Adrenal gland (tissue), 19 donors: Measurements from ENCODE around the gene ATP1B1. TPM values are rescaled to one million over a fixed set of nuclear protein-coding genes. Genes with fewer than 3 reads are reported as not detected.
A peak's percentile ranks its signal among the peaks of the same experiment; 100 is the strongest.

Experiments
- DNase-seq, 7 donors: peaks; one replicate each; pipeline ENCODE4 v3.0.0-alpha.2; 2019 to 2020
- H3K27ac ChIP-seq, 5 donors: fragments of 200-600 bp; sonication (generic) in 4 of 5; 1 replicate in 3 of 5; 2 replicates in 2 of 5; pipeline versions ENCODE4 v1.5.1 to v1.8.0; 2016 to 2020; ENCODE audit warnings: mild to moderate bottlenecking in 1 of 5
- H3K27me3 ChIP-seq: fragments of 200-600 bp; 2 replicates; pipeline ENCODE4 v1.8.0; 2021
- H3K36me3 ChIP-seq, 2 donors: fragments of 200-600 bp; replicated peaks in 1 of 2; 1 replicate in 1 of 2; 2 replicates in 1 of 2; pipeline versions ENCODE4 v1.5.1 to v1.8.0; 2018 to 2022
- H3K4me1 ChIP-seq, 2 donors: fragments of 200-600 bp; replicated peaks in 1 of 2; 1 replicate in 1 of 2; 2 replicates in 1 of 2; pipeline versions ENCODE4 v1.5.1 to v1.8.0; 2018 to 2021
- H3K4me3 ChIP-seq, 4 donors: fragments of 200-600 bp; sonication (generic) in 3 of 4; one replicate each; pipeline ENCODE4 v1.5.1; 2016 to 2018
- H3K9me3 ChIP-seq, 3 donors: fragments of 200-600 bp; sonication (generic) in 1 of 3; replicated peaks in 1 of 3; 1 replicate in 2 of 3; 2 replicates in 1 of 3; pipeline versions ENCODE4 v1.5.1 to v1.8.0; 2016 to 2021
- CTCF ChIP-seq, 6 experiments: fragments of 450-650 bp in 4 of 6; fragments of 200-600 bp in 2 of 6; sonication (generic) in 1 of 6; IDR thresholded peaks; 1 replicate in 5 of 6; 2 replicates in 1 of 6; pipeline versions ENCODE4 v1.5.1 to v1.8.0; 2016 to 2021; ENCODE audit warnings: antibody characterized with exemption in 6 of 6, mild to moderate bottlenecking in 2 of 6, moderate library complexity in 1 of 6
- POLR2A ChIP-seq, 2 donors: fragments of 450-650 bp; IDR thresholded peaks; one replicate each; pipeline ENCODE4 v1.6.1; 2017; ENCODE audit warnings: antibody characterized with exemption in 2 of 2, mild to moderate bottlenecking in 2 of 2, moderate library complexity in 1 of 2
- WGBS, 4 donors: extraction: QIAGEN DNeasy Blood & Tissue Kit in 2 of 4; methylation state at CpG; one replicate each; pipeline versions ENCODE4 v1.1.5 to v1.1.7; 2013 to 2017; 5-methylcytosine and 5-hydroxymethylcytosine counted together
- intact Hi-C, 2 donors: fragments of 100-400 bp; cut with DNase I; formaldehyde crosslinking; loops; one replicate each; pipeline versions ENCODE4 v1.14.1 to v1.15.0; 2022 to 2023
- long read RNA-seq, 10 donors: library from polyadenylated mRNA in 3 of 10; unstranded in 2 of 10; stranded (forward) in 1 of 10; transcript quantifications; one replicate each; pipeline ENCODE4 v2.0.0 and lab custom pipeline, GENCODE V29; 2021 to 2026
- polyA plus RNA-seq, 3 donors: library from polyadenylated mRNA; stranded (reverse); fragments of 200-250 nt in 2 of 3; fragments of 350-450 nt in 1 of 3; fragmentation: Illumina TruSeq in 1 of 3; extraction: RNeasy Lipid Tissue Mini Kit (QIAGEN cat#74804) in 1 of 3; gene quantifications; one replicate each; pipeline ENCODE4 v1.2.3, GENCODE V29; 2013 to 2014
- total RNA-seq, 9 donors: library from RNA; depleted of rRNA in 4 of 9; stranded (reverse); fragments of >200 nt in 4 of 9; fragments of 120-200 nt in 1 of 9; fragmentation: NEBNext Ultra II Directional in 1 of 9; extraction: Animal tissue kit (Norgen Biotek cat#: 25700) in 1 of 9; gene quantifications; one replicate each; pipeline versions ENCODE4 v1.1.0 to v1.2.4, GENCODE V29; 2013 to 2023
- donor health status: healthy with polysubstance abuse.
- donor health status: Bipolar disorder and iron deficiency.
- donor health status: DM: yes; HTN: yes; CAD: no.
- donor health status: DM: no; HTN: no; CAD: no.
- donor health status: DM: no; HTN: no; CAD: no.
- donor health status: DM: yes; HTN: yes; CAD: no.

The ATP1B1 gene
- 100 to 1,000 TPM in 7 of 9 donors, 10 to 100 TPM in 2; 51.4 to 187 (median 157) TPM for total RNA-seq
- polyA plus RNA-seq = 100 to 1,000 TPM in 1 of 3 donors, 10 to 100 TPM in 2; 85.7 to 122 (median 86.4) TPM
- long read RNA-seq, donor 1, transcript ATP1B1-201 (6 exons, 1,883 nt) = major isoform, 24 of 304 reads
- long read RNA-seq, donor 1, partial matches to known transcripts = 275 of 304 reads
- long read RNA-seq, donor 1, other reads (novel, unspliced or antisense) = 5 of 304 reads
- long read RNA-seq, donor 2, transcript ATP1B1-201 (6 exons, 1,883 nt) = major isoform, 27 of 264 reads
- long read RNA-seq, donor 2, partial matches to known transcripts = 237 of 264 reads
- long read RNA-seq, donor 2, other reads (novel, unspliced or antisense) = 0 of 264 reads
- long read RNA-seq, donor 3, transcript ATP1B1-201 (6 exons, 1,883 nt) = major isoform, 15 of 27 reads
- long read RNA-seq, donor 3, partial matches to known transcripts = 12 of 27 reads
- long read RNA-seq, donor 3, other reads (novel, unspliced or antisense) = 0 of 27 reads
- long read RNA-seq, donor 4, transcript ATP1B1-201 (6 exons, 1,883 nt) = major isoform, 64 of 79 reads
- long read RNA-seq, donor 4, partial matches to known transcripts = 5 of 79 reads
- long read RNA-seq, donor 4, other reads (novel, unspliced or antisense) = 10 of 79 reads
- long read RNA-seq, donor 5, transcript ATP1B1-201 (6 exons, 1,883 nt) = major isoform, 104 of 116 reads
- long read RNA-seq, donor 5, partial matches to known transcripts = 2 of 116 reads
- long read RNA-seq, donor 5, other reads (novel, unspliced or antisense) = 10 of 116 reads
- long read RNA-seq, donor 6, transcript ATP1B1-201 (6 exons, 1,883 nt) = major isoform, 79 of 134 reads
- long read RNA-seq, donor 6, partial matches to known transcripts = 49 of 134 reads
- long read RNA-seq, donor 6, other reads (novel, unspliced or antisense) = 6 of 134 reads
- long read RNA-seq, donor 7, transcript ATP1B1-201 (6 exons, 1,883 nt) = major isoform, 13 of 42 reads
- long read RNA-seq, donor 7, partial matches to known transcripts = 29 of 42 reads
- long read RNA-seq, donor 7, other reads (novel, unspliced or antisense) = 0 of 42 reads
- long read RNA-seq, donor 8, transcript ATP1B1-201 (6 exons, 1,883 nt) = major isoform, 32 of 50 reads
- long read RNA-seq, donor 8, partial matches to known transcripts = 18 of 50 reads
- long read RNA-seq, donor 8, other reads (novel, unspliced or antisense) = 0 of 50 reads
- long read RNA-seq, donor 9, transcript ATP1B1-201 (6 exons, 1,883 nt) = major isoform, 22 of 236 reads
- long read RNA-seq, donor 9, partial matches to known transcripts = 214 of 236 reads
- long read RNA-seq, donor 9, other reads (novel, unspliced or antisense) = 0 of 236 reads
- long read RNA-seq, donor 10, transcript ATP1B1-201 (6 exons, 1,883 nt) = major isoform, 8 of 16 reads
- long read RNA-seq, donor 10, partial matches to known transcripts = 8 of 16 reads
- long read RNA-seq, donor 10, other reads (novel, unspliced or antisense) = 0 of 16 reads

GRCh38 chr1:169106095-169106920 is at the start of gene ATP1B1:
Gene ATP1B1 (plus strand): TSS chr1:169106690. CDS start chr1:169106830, 140 bp downstream.
- intact Hi-C loops = loop anchor here in 1 of 2 donors (10.0 kb wide), 2 partner anchors 238 to 492 kb away; no protein-coding TSS in a partner anchor
- Histone ChIP-seq H3K27me3 (no peaks in the 10 kb centered on the region), H3K9me3 (no peaks in the 10 kb centered on the region), H3K36me3 (peaks cover 0 to 3% of the 10 kb centered on the region in 2 donors), H3K4me3 (peak within 1 kb of the TSS; percentile 54 to 98 (median 76)), H3K27ac (peak within 1 kb of the TSS; percentile 61 to 95 (median 88)), H3K4me1 (peaks cover 38 to 57% of the 10 kb centered on the region in 2 donors)
- TF ChIP-seq POLR2A (IDR thresholded peaks at IDR 0.05) (peak; percentile 98 to 99), CTCF (IDR thresholded peaks at IDR 0.05) (peak in 5 of 6 experiments; percentile 46 to 94 (median 73))
- peak; percentile 87 to 95 (median 90) for DNase-seq
- WGBS, 4 donors = 0 to 1% (median 1%) methylated on average over 38 to 100 of the region's 100 CpGs

GRCh38 chr1:169059421-169059820 is 47.1 kb upstream of the ATP1B1 start:
- no peak for DNase-seq
- intact Hi-C loops = no loop called here
- Histone ChIP-seq H3K27me3 (no peaks in the 10 kb centered on the region), H3K9me3 (no peaks in the 10 kb centered on the region), H3K4me3 (no peak overlapping the region), H3K36me3 (no peaks in the 10 kb centered on the region), H3K4me1 (no peaks in the 10 kb centered on the region), H3K27ac (peak overlapping the region in 1 of 5 donors; percentile 54)
- TF ChIP-seq CTCF (IDR thresholded peaks at IDR 0.05) = no peak
- TF ChIP-seq POLR2A (IDR thresholded peaks at IDR 0.05) = no peak
- WGBS, 4 donors = 83 to 100% (median 87%) methylated on average over 1 of the region's 1 CpG

- DNase-seq = no peak
- intact Hi-C loops = no loop called here
- WGBS, 4 donors = 70 to 80% (median 78%) methylated on average over 9 of the region's 9 CpGs
Observed at GRCh38 chr1:169060043-169060722, 46.3 kb upstream of the ATP1B1 start.

More at GRCh38 chr1:169060043-169060722, 46.3 kb upstream of the ATP1B1 start:
- H3K4me3 ChIP-seq = no peak overlapping the region
- no peaks in the 10 kb centered on the region for H3K4me1 ChIP-seq
- TF ChIP-seq POLR2A (IDR thresholded peaks at IDR 0.05) (no peak), CTCF (IDR thresholded peaks at IDR 0.05) (no peak)
- H3K27ac ChIP-seq = peak overlapping the region in 2 of 5 donors; percentile 35 to 54
- no peaks in the 10 kb centered on the region for H3K9me3 ChIP-seq
- H3K36me3 ChIP-seq = no peaks in the 10 kb centered on the region
- H3K27me3 ChIP-seq = no peaks in the 10 kb centered on the region
